Measurements from ENCODE around the gene GDF2.

The GDF2 gene

DNA sequence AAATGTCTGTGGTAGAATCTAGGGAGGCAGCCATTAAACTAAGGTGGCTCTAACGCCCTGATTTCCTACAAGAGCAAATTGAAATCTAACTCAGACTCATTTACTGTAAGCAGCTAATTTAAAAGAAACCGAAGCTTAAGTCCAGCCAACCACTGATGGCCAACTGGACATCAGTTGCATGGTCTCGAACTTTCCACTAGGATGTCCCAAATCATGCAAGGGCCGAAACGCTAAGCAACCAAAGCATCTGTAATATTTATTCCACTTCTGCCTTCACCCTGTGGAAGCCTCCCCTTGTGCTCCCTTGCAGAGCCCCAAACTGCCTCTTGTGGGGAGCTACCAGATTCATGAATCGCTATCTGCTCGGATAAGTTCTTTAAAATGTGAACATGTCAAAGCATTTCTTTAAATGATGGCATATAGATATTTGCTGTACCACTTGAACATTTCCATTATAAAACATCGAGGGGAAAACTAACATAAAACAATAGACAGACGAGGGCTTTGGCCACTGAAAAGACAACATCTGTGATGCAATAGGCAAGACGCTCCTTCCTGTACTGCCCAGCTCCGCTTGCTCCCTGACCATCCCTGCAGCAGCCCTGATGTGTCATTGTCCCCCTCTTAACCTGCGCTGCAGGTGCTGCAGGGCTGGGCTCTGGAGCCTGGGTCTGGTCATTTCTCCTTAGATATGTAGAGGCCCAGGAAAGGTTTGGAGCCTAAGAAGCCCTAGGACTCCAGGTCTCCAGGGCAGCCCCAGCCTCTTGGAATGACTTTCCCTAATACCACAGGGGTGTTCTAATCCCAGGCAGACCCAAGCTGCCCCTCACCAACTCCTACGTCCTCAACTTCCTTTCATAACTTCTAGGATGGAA, 23.0 kb downstream of the GDF2 start:
- TF ChIP-seq, protein P1, sequence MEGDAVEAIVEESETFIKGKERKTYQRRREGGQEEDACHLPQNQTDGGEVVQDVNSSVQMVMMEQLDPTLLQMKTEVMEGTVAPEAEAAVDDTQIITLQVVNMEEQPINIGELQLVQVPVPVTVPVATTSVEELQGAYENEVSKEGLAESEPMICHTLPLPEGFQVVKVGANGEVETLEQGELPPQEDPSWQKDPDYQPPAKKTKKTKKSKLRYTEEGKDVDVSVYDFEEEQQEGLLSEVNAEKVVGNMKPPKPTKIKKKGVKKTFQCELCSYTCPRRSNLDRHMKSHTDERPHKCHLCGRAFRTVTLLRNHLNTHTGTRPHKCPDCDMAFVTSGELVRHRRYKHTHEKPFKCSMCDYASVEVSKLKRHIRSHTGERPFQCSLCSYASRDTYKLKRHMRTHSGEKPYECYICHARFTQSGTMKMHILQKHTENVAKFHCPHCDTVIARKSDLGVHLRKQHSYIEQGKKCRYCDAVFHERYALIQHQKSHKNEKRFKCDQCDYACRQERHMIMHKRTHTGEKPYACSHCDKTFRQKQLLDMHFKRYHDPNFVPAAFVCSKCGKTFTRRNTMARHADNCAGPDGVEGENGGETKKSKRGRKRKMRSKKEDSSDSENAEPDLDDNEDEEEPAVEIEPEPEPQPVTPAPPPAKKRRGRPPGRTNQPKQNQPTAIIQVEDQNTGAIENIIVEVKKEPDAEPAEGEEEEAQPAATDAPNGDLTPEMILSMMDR (IDR thresholded peaks at IDR 0.05): no peak
- H3K4me1 Mint-ChIP-seq: peaks cover 9% of the 10 kb centered on the region
- no peaks in the 10 kb centered on the region for H3K9me3 Mint-ChIP-seq
- no peak for DNase-seq
- H3K4me3 Mint-ChIP-seq: no peak overlapping the region
- no peak overlapping the region for H3K27ac Mint-ChIP-seq
- H3K27me3 Mint-ChIP-seq (ENCODE audit: low read depth, poor library complexity): peaks cover 1% of the 10 kb centered on the region
- H3K36me3 Mint-ChIP-seq (ENCODE audit: low read depth): no peaks in the 10 kb centered on the region

DNA sequence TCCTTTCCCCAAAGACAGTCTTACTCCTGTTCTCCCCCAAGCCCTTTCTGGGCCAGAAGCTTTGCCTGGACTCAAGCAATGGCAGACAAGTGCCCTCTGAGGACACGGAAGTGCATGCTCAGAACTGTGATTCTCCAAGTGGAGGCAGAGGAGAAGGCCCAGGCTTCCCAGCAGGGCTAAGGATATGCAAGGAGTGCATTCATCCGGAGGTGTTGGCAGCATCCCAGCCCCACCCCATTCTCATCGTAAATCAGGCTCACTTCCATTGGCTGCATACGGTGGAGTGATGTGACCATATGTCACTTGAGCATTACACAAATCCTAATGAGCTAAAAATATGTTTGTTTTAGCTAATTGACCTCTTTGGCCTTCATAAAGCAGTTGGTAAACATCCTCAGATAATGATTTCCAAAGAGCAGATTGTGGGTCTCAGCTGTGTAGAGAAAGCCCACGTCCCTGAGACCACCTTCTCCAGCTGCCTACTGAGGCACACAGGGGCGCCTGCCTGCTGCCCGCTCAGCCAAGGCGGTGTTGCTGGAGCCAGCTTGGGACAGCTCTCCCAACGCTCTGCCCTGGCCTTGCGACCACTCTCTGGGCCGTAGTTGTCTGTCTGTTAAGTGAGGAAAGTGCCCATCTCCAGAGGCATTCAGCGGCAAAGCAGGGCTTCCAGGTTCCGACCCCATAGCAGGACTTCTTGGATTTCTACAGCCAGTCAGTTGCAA, 24.5 kb downstream of the GDF2 start:
- Mint-ChIP-seq H3K27ac (no peak overlapping the region), H3K9me3 (no peaks in the 10 kb centered on the region), H3K36me3 (ENCODE audit: low read depth) (no peaks in the 10 kb centered on the region), H3K27me3 (ENCODE audit: low read depth, poor library complexity) (no peaks in the 10 kb centered on the region), H3K4me3 (no peak overlapping the region), H3K4me1 (peaks cover 9% of the 10 kb centered on the region)
- DNase-seq: no peak
- TF ChIP-seq, protein P1 (IDR thresholded peaks at IDR 0.05): no peak

DNA sequence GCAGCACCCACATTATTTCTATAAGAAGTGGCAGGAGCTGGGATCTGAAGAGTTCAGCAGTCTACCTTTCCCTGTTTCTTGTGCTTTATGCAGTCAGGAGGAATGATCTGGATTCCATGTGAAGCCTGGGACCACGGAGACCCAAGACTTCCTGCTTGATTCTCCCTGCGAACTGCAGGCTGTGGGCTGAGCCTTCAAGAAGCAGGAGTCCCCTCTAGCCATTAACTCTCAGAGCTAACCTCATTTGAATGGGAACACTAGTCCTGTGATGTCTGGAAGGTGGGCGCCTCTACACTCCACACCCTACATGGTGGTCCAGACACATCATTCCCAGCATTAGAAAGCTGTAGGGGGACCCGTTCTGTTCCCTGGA, 25.0 kb downstream of the GDF2 start:
- H3K4me3 Mint-ChIP-seq: no peak overlapping the region
- no peaks in the 10 kb centered on the region for H3K36me3 Mint-ChIP-seq (ENCODE audit: low read depth)
- H3K9me3 Mint-ChIP-seq: no peaks in the 10 kb centered on the region
- H3K27me3 Mint-ChIP-seq (ENCODE audit: low read depth, poor library complexity): no peaks in the 10 kb centered on the region
- DNase-seq: no peak
- TF ChIP-seq, protein P1 (IDR thresholded peaks at IDR 0.05): no peak
- peaks cover 9% of the 10 kb centered on the region for H3K4me1 Mint-ChIP-seq
- no peak overlapping the region for H3K27ac Mint-ChIP-seq

DNA sequence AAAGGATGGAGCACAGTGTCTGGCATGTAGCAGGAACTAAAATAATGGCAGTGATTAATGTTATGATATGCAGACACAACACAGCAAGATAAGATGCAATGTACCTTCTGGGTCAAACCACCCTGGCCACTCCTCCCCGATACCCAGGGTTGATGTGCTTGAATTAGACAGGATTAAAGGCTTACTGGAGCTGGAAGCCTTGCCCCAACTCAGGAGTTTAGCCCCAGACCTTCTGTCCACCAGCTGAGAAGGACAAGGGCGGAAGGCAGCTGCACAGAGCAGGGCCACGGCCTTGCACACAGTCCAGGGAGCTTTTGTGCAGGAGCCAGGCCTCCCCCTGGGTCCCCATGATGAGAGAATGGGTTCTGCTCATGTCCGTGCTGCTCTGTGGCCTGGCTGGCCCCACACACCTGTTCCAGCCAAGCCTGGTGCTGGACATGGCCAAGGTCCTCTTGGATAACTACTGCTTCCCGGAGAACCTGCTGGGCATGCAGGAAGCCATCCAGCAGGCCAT, 25.9 kb downstream of the GDF2 start, which contains the start of gene RBP3:
TSS of gene RBP3 (plus strand) at position 226 of the 514 bp plus-strand sequence. CDS start at position 348, 122 bp downstream.
- TF ChIP-seq, protein P1 (IDR thresholded peaks at IDR 0.05): no peak
- no peak within 1 kb of the TSS for H3K27ac Mint-ChIP-seq
- no peak within 1 kb of the TSS for H3K4me3 Mint-ChIP-seq
- H3K4me1 Mint-ChIP-seq: peaks cover 9% of the 10 kb centered on the region
- H3K9me3 Mint-ChIP-seq: no peaks in the 10 kb centered on the region
- DNase-seq: no peak
- H3K36me3 Mint-ChIP-seq (ENCODE audit: low read depth): no peaks in the 10 kb centered on the region
- H3K27me3 Mint-ChIP-seq (ENCODE audit: low read depth, poor library complexity): no peaks in the 10 kb centered on the region

DNA sequence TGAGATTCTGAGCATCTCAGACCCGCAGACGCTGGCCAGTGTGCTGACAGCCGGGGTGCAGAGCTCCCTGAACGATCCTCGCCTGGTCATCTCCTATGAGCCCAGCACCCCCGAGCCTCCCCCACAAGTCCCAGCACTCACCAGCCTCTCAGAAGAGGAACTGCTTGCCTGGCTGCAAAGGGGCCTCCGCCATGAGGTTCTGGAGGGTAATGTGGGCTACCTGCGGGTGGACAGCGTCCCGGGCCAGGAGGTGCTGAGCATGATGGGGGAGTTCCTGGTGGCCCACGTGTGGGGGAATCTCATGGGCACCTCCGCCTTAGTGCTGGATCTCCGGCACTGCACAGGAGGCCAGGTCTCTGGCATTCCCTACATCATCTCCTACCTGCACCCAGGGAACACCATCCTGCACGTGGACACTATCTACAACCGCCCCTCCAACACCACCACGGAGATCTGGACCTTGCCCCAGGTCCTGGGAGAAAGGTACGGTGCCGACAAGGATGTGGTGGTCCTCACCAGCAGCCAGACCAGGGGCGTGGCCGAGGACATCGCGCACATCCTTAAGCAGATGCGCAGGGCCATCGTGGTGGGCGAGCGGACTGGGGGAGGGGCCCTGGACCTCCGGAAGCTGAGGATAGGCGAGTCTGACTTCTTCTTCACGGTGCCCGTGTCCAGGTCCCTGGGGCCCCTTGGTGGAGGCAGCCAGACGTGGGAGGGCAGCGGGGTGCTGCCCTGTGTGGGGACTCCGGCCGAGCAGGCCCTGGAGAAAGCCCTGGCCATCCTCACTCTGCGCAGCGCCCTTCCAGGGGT, 26.6 kb downstream of the GDF2 start:
- no peaks in the 10 kb centered on the region for H3K9me3 Mint-ChIP-seq

More for the DNA sequence above, 26.6 kb downstream of the GDF2 start:
- Mint-ChIP-seq H3K27me3 (ENCODE audit: low read depth, poor library complexity) (no peaks in the 10 kb centered on the region), H3K4me1 (peaks cover 9% of the 10 kb centered on the region), H3K4me3 (no peak overlapping the region), H3K27ac (no peak overlapping the region), H3K36me3 (ENCODE audit: low read depth) (no peaks in the 10 kb centered on the region)
- TF ChIP-seq, protein P1 (IDR thresholded peaks at IDR 0.05): no peak
- DNase-seq: no peak
